Measurements from ENCODE around the gene TRAPPC12.

DNA sequence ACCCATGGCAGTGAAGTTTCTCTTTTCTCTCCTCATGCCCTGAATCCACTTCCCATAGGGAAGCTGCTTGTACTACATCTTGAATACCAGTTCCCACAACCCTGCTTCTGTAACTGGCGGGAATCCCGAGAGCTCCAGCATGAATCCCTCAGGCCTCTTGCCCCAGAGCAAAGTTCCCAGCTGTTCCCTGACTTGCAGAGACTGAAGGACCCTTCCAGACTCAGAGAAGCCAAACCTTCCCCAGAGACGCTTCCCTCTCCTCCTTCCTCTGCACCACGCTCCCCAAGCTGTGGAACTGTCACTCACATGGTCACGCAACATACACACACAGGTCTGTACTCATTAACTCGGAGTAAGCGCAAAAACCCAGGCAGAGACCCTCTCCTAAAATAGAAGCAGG, 26.4 kb downstream of the TRAPPC12 start:
- TF ChIP-seq POLR2A (IDR thresholded peaks at IDR 0.05; ENCODE audit: low read depth, low read length) (no peak), TAF1 (IDR thresholded peaks at IDR 0.05; ENCODE audit: borderline replicate concordance, low read depth, low read length) (no peak), POLR2AphosphoS5 (IDR thresholded peaks at IDR 0.05; ENCODE audit: low read depth, low read length) (no peak)

All from GM12892 (cell line).